OCI-LY7 (cell line): ENCODE measurements around the gene IFI27L1. TPM values are rescaled to one million over a fixed set of nuclear protein-coding genes. Genes with fewer than 3 reads are reported as not detected.

Source experiments
- BruUV-seq: library from RNA; stranded (reverse); fragments of 400-500 nt; replicated peaks from 2 replicates; lab custom pipeline; 2021; lab: Mats Ljungman, UMichigan
- CTCF ChIA-PET: fragments of 300-600 bp; sonication (Branson Sonifier 250); formaldehyde crosslinking; loops from one replicate; lab custom pipeline; 2022; ENCODE audit warnings: antibody characterized with exemption; ENCODE audit not compliant: unreplicated experiment; lab: Charles Lee
- POLR2A ChIA-PET: fragments of 300-600 bp; sonication (Branson Sonifier 250); formaldehyde crosslinking; loops from one replicate; lab custom pipeline; 2022; ENCODE audit warnings: antibody characterized with exemption; lab: Charles Lee
- DNase-seq: peaks from one replicate; pipeline ENCODE4 v3.0.0-alpha.2; 2015; ENCODE audit warnings: low spot score
- H2AFZ ChIP-seq: fragments of 200-600 bp; sonication (generic), shearing (Covaris generic); 2 replicates; pipeline ENCODE4 v1.6.1; 2014; ENCODE audit warnings: mild to moderate bottlenecking, antibody characterized with exemption, low read length, moderate library complexity
- H3K27ac ChIP-seq: fragments of 200-600 bp; sonication (generic); 2 replicates; pipeline ENCODE4 v1.5.1; 2014; ENCODE audit warnings: mixed run types, low read depth, mild to moderate bottlenecking, moderate library complexity, low read length, inconsistent platforms; ENCODE audit not compliant: poor library complexity, severe bottlenecking
- H3K36me3 ChIP-seq: fragments of 200-600 bp; sonication (generic); 2 replicates; pipeline ENCODE4 v1.6.1; 2014; ENCODE audit warnings: mild to moderate bottlenecking, antibody characterized with exemption, low read length, moderate library complexity, mixed read lengths; ENCODE audit not compliant: insufficient read depth
- H3K4me1 ChIP-seq: fragments of 200-600 bp; sonication (generic); 2 replicates; pipeline ENCODE4 v1.5.1; 2014; ENCODE audit warnings: mild to moderate bottlenecking, low read length; ENCODE audit not compliant: insufficient read depth, poor library complexity, severe bottlenecking
- H3K4me2 ChIP-seq: fragments of 200-600 bp; sonication (generic); 2 replicates; pipeline ENCODE4 v1.6.1; 2014; ENCODE audit warnings: mild to moderate bottlenecking, low read length
- H3K4me3 ChIP-seq: fragments of 200-600 bp; sonication (generic); 2 replicates; pipeline ENCODE4 v1.5.1; 2014; ENCODE audit warnings: mild to moderate bottlenecking, low read depth, low read length; ENCODE audit not compliant: poor library complexity, severe bottlenecking
- H3K79me2 ChIP-seq: fragments of 200-600 bp; sonication (generic); 2 replicates; pipeline ENCODE4 v1.6.1; 2016; ENCODE audit warnings: low read depth, mild to moderate bottlenecking, low read length, moderate library complexity, mixed read lengths; ENCODE audit not compliant: insufficient read depth
- H3K9me2 ChIP-seq: fragments of 200-600 bp; sonication (generic); 2 replicates; pipeline ENCODE4 v1.6.1; 2016; ENCODE audit warnings: mild to moderate bottlenecking, low read length, mixed read lengths; ENCODE audit not compliant: insufficient read depth
- H3K9me3 ChIP-seq: fragments of 200-600 bp; sonication (generic); 2 replicates; pipeline ENCODE4 v1.6.1; 2014; ENCODE audit warnings: mild to moderate bottlenecking, mixed run types, low read length, mixed read lengths
- H4K20me1 ChIP-seq: fragments of 200-600 bp; sonication (generic); 2 replicates; pipeline ENCODE4 v1.6.1; 2014; ENCODE audit warnings: mild to moderate bottlenecking, antibody characterized with exemption, low read length, moderate library complexity, mixed read lengths; ENCODE audit not compliant: insufficient read depth
- CTCF ChIP-seq: fragments of 200-600 bp; sonication (generic); conservative IDR thresholded peaks from 2 replicates; pipeline ENCODE4 v1.5.1; 2014; ENCODE audit warnings: mild to moderate bottlenecking, antibody characterized with exemption, low read length, moderate library complexity, mixed read lengths
- EZH2phosphoT487 ChIP-seq: fragments of 200-600 bp; sonication (generic); IDR thresholded peaks from 2 replicates; pipeline ENCODE4 v1.6.1; 2018; ENCODE audit warnings: low read depth, borderline replicate concordance, mild to moderate bottlenecking, mixed run types, antibody characterized with exemption, low read length, moderate library complexity, mixed read lengths
- intact Hi-C: fragments of 100-400 bp; cut with micrococcal nuclease; formaldehyde crosslinking; loops from one replicate; pipeline ENCODE4 v1.10.0; 2022; ENCODE audit not compliant: unreplicated experiment
- total RNA-seq, 2 experiments: library from RNA; depleted of rRNA in 1 of 2; stranded (reverse); fragments of >200 nt in 1 of 2; shearing (Covaris generic) in 1 of 2; gene quantifications; 2 replicates each; pipeline ENCODE4 v1.2.3, GENCODE V29; 2014 to 2022

IFI27L1 gene
- total RNA-seq, 2 experiments from 2014 or later: 49.0 to 61.5 TPM

- no peak overlapping the region for H3K27ac ChIP-seq
- no peaks in the 10 kb centered on the region for H3K9me3 ChIP-seq
- intact Hi-C loops: no loop called here
- no peak overlapping the region for H3K4me3 ChIP-seq
- no peaks in the 10 kb centered on the region for H3K4me1 ChIP-seq
- ChIA-PET CTCF (interaction anchor here (0.6 kb wide), 1 partner anchor 27 kb away, joined by 3 read pairs; no protein-coding TSS in a partner anchor), POLR2A (no interaction called here)
- H3K79me2 ChIP-seq: no peaks in the 10 kb centered on the region
- no peak for DNase-seq
- H3K9me2 ChIP-seq: no peaks in the 10 kb centered on the region
- H3K36me3 ChIP-seq: no peaks in the 10 kb centered on the region
- H4K20me1 ChIP-seq: no peaks in the 10 kb centered on the region
- H2AFZ ChIP-seq: no peak overlapping the region
- BruUV-seq: no TSS peak
- TF ChIP-seq CTCF (no peak), EZH2phosphoT487 (no peak)
- no peak overlapping the region for H3K4me2 ChIP-seq
Observed at GRCh38 chr14:94102768-94103482, 21.8 kb downstream of the IFI27L1 start.

GRCh38 chr14:94103554-94104150 is 22.5 kb downstream of the IFI27L1 start:
- Histone ChIP-seq H2AFZ (no peak overlapping the region), H3K9me2 (no peaks in the 10 kb centered on the region), H3K79me2 (no peaks in the 10 kb centered on the region), H3K27ac (no peak overlapping the region), H3K4me1 (no peaks in the 10 kb centered on the region), H3K36me3 (no peaks in the 10 kb centered on the region), H4K20me1 (no peaks in the 10 kb centered on the region), H3K4me3 (no peak overlapping the region), H3K9me3 (no peaks in the 10 kb centered on the region), H3K4me2 (no peak overlapping the region)
- TF ChIP-seq EZH2phosphoT487 (no peak), CTCF (no peak)
- no TSS peak for BruUV-seq
- POLR2A ChIA-PET: no interaction called here
- intact Hi-C loops: no loop called here
- DNase-seq: no peak
- CTCF ChIA-PET: no interaction called here

- Histone ChIP-seq H3K4me3 (no peak overlapping the region), H3K79me2 (no peaks in the 10 kb centered on the region), H3K27ac (no peak overlapping the region), H3K4me2 (no peak overlapping the region), H3K9me2 (no peaks in the 10 kb centered on the region), H3K36me3 (no peaks in the 10 kb centered on the region), H3K4me1 (no peaks in the 10 kb centered on the region), H3K9me3 (no peaks in the 10 kb centered on the region), H2AFZ (no peak overlapping the region), H4K20me1 (no peaks in the 10 kb centered on the region)
- no peak for DNase-seq
- TF ChIP-seq CTCF (no peak), EZH2phosphoT487 (no peak)
- CTCF ChIA-PET: no interaction called here
- no TSS peak for BruUV-seq
- intact Hi-C loops: no loop called here
- POLR2A ChIA-PET: interaction anchor here (1.0 kb wide), 1 partner anchor 48 kb away, joined by 3 read pairs; no protein-coding TSS in a partner anchor
Observed at GRCh38 chr14:94104731-94105130, 23.6 kb downstream of the IFI27L1 start.
